CD4-positive, alpha-beta T cell treated with Interleukin-21 for 1 hour (primary cell): Measurements from ENCODE around the gene RSRC1.
"Not testable (repeated sequence)": the region's sequence is repeated elsewhere in the genome, so short reads cannot be mapped to it uniquely, and the experiment has no call there.

Source experiments
- DNase-seq: peaks from one replicate; pipeline ENCODE4 v3.0.0-alpha.2; 2020

RSRC1 gene

GRCh38 chr3:158479051-158479450 lies 369.2 kb downstream of the RSRC1 start:
- no peak for DNase-seq

GRCh38 chr3:158483701-158484235 lies 373.9 kb downstream of the RSRC1 start:
- no peak for DNase-seq

- no peak for DNase-seq
Measured at GRCh38 chr3:158486200-158486599, 376.3 kb downstream of the RSRC1 start.

DNA sequence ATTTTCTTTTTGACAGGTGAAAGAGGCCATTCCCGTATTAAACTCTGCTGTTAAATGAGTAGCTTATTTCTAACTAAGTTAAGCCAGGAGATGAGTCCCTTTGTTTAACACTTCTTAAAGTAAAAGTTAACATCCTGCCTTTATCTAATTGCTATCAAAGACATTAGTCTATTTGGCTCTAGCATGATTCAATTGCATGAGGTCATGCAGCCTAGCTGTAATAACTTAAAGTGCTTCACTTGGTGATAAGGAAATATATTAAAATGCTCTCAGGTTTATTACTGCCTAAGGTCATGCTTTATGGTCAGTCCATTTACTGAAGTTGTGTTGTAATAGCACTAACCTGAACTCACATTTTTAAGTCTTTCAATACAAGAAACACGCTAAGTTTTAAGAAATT lies 378.8 kb downstream of the RSRC1 start:
- no peak for DNase-seq

DNA sequence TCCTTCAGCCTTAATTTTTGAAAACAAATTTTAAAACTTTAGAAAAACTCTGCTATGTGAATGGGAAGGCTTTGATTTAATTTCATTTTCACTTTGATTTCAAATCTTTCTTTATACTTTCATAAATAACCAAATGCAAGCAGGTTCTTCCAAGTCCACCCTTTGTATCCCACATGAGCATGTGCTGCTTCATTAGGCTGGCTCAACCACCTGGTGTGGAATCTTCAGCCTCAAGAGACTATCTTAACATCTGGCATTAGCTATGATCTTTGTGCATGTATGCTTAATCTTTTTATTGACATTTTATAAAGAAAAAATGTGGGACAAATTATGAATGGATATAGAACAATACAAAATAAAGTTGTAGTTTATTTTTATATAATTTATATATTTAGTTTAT lies 379.3 kb downstream of the RSRC1 start:
- DNase-seq: no peak

- DNase-seq: no peak
Measured at GRCh38 chr3:158491968-158492367, 382.1 kb downstream of the RSRC1 start.

DNA sequence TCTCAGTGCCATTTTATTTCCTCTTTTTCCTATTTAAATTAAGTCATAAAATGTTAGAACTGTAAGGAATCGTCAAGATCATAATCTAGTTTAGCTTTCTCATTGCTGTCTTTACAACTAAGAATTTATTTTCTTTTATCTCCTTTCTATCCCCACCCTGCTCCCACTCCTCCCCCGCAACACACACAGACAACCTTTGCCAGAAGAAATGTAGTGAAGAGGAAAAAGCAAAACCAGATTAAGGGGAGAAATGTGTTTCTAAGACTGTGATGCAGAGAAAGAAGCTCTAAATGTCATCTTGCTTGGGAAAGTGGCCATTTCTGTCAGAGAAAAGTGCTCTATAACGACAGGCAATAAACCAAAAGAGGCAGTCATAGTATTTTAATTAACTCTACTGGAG lies 382.8 kb downstream of the RSRC1 start:
- DNase-seq: no peak

GRCh38 chr3:158493931-158494330 lies 384.0 kb downstream of the RSRC1 start:
- DNase-seq: no peak

GRCh38 chr3:158494673-158495072 lies 384.8 kb downstream of the RSRC1 start:
- DNase-seq: no peak

- not testable (repeated sequence) for DNase-seq
Measured at GRCh38 chr3:158495398-158495902, 385.6 kb downstream of the RSRC1 start.

DNA sequence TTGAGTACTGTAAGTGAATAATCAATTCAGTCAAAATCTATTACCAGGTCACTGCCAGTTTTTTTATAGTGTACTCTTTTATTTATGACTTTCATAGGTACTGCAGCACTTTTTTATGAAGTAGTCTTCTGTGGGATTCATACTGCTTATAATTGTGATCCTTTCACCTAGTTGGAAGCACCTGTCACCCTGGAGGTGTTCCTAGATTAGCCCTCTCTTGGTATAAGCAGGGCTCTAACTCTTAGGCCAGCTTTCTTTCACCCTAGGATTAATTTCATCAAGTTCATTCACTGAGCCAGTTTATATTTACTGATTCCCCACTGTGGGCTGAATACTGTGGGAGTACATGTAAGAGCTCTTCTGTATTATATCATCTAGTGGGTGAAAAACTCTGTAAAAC lies 395.2 kb downstream of the RSRC1 start:
- no peak for DNase-seq

GRCh38 chr3:158506456-158506855 lies 396.6 kb downstream of the RSRC1 start:
- DNase-seq: no peak

GRCh38 chr3:158508481-158508880 lies 398.6 kb downstream of the RSRC1 start:
- DNase-seq: no peak

DNA sequence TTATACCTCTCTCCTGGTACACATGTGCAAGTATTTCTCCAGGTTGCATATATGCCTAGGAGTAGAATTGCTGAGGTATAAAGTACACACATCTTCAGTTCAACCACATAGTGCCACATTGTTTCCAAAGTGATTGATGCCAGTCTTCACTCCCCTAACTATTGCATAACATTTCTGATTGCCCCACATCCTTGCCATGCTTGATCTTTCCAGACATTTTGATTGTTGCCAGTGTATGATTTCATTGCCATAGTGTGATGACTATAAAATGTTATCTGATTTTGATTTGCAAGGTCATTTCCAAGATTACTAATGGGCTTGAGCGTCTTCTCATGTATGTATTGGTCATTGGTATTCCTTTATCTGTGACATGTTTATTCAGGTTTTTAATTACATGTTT lies 400.0 kb downstream of the RSRC1 start:
- no peak for DNase-seq

DNA sequence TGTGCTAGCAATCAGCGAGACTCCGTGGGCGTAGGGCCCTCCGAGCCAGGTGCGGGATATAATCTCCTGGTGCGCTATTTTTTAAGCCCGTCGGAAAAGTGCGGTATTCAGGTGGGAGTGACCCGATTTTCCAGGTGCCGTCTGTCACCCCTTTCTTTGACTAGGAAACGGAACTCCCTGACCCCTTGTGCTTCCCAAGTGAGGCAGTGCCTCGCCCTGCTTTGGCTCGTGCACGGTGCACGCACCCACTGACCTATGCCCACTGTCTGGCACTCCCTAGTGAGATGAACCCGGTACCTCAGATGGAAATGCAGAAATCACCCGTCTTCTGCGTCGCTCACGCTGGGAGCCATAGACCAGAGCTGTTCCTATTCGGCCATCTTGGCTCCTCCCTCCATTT lies 406.8 kb downstream of the RSRC1 start:
- DNase-seq: not testable (repeated sequence)

- no peak for DNase-seq
Measured at GRCh38 chr3:158519776-158520175, 409.9 kb downstream of the RSRC1 start.

DNA sequence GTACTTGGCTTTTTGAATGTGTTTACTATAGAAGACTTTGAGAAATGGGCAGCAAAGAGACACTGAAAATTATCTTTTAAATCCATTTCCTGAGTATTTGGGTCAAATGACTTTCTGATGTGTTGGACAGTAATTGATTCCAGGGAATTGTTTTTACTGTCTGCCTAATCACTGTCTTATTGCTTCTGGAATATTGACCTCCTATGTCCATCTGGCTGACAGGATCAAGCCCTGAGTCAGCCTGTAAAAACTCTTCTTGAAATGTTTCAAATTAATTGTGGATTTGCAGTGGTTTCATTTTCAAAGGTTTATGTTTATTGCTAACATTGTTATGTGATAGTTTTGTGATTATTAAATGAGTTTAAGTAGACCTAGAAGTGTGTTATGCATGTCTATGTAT lies 410.5 kb downstream of the RSRC1 start:
- DNase-seq: no peak

- DNase-seq: no peak
Measured at GRCh38 chr3:158522221-158523136, 412.6 kb downstream of the RSRC1 start.

DNA sequence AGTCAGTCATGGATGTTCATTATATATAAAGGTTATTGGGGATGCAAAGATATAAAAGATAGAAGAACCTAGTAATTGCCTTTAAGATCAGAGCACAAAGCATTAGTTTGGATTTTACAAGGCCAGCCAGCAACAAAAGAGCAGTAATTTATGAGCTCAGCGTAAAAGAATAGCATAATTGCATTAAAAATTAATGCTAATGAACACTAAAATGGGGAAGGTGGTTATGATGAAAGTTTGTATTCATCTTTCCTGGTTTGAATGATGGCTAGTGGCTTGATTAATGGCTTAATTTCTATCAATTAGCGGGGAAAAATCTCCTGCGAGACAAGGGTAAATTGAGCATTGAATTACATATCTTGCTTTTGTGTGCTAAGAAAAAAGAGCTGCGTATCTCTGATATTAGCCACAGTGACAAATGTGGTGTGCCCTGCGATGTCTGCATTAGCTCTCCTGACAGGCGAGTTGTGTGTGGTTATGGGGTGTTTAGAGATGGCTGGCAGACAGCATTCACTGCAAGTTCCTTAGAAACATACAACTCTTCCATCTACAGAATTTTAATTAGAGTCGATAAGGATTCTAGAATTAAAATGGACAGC lies 418.3 kb downstream of the RSRC1 start:
- DNase-seq: no peak

DNA sequence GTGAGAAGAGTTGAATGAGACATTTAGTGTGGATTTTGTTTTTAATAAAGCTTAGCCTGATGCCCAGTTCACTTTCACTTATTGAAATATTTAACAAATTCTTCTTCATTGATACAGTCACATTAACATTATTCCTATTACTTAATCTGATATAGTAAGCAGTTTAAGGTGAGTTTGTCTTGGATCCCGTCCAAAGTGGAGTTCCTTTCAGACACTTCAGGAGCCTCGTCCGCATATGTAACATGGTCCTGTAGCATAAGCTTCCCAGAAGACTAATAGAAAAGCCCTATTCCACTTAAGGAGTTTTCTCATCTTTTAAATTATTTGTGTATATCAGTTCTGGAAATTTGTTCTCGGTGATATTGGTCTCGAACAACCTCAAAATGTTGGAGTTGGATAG lies 421.4 kb downstream of the RSRC1 start:
- DNase-seq: no peak

DNA sequence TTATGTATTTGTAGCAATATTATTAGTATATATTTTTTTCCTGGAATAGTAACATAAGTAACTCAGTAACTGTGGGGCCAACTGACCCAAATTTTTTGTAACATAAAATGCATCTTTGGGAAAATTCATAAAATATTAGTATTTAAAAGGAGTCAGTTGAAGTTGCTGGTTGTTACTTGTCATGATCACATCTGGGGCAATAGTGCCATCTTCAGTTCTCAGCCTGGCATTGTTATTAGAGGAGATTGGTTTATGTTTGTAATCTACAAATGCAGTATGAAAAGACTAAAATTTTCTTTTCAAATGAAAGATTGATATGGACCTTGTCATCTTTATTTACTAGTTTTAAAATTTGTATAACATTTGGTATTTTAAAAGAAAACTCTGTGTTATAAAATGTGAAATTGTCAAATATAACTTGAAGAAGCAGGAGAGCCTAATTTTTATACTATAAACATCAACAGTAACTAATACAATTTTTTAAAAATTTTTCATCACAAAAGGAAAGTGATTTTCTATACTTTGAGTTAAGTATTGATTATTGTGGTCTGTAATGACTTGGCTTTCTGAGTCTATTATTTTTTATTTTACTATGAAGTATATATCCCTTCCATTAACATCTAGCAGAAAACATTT lies 422.3 kb downstream of the RSRC1 start:
- DNase-seq: peak; percentile 31

- DNase-seq: no peak
Measured at GRCh38 chr3:158535918-158536317, 426.0 kb downstream of the RSRC1 start.

- peak; percentile 58 for DNase-seq
Measured at GRCh38 chr3:158539414-158540014, 429.6 kb downstream of the RSRC1 start.
